ENCODE measurements around the gene SOWAHB.
"Not testable (repeated sequence)": the region's sequence is repeated elsewhere in the genome, so short reads cannot be mapped to it uniquely, and the experiment has no call there.

The SOWAHB gene

DNA sequence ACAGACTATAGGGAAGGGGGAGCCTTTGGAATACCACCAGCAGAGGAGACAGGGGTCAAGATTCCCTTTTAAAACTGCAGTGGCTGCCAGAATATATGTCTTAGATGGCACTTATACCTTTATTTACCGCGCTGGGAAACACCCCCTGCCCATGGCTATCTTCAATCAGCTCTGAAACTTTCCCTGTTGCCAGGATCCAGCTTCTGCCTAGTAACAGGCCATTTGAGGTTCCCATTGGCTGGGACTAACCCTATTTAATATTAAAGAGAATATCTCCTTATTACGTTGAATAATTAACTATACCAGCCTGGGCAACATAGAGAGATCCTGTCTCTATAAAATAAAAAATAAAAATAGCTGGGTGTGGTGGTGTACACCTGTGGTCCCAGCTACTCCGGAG is 23.8 kb downstream of the SOWAHB start:
- TF ChIP-seq EZH2 (IDR thresholded peaks at IDR 0.05; ENCODE audit: borderline replicate concordance, low read depth, low read length, severe bottlenecking) (no peak), CTCF (IDR thresholded peaks at IDR 0.05; ENCODE audit: borderline replicate concordance, extremely low read depth, low read length, poor library complexity, severe bottlenecking) (no peak)
- Histone ChIP-seq H3K27me3 (ENCODE audit: insufficient read depth, low read length, poor library complexity) (no peaks in the 10 kb centered on the region), H3K79me2 (ENCODE audit: insufficient read depth, low read length) (no peaks in the 10 kb centered on the region), H3K27ac (ENCODE audit: low read length) (no peak overlapping the region), H3K4me1 (ENCODE audit: insufficient read depth, low read length) (no peaks in the 10 kb centered on the region), H4K20me1 (ENCODE audit: insufficient read depth, low read length) (no peaks in the 10 kb centered on the region), H3K36me3 (ENCODE audit: insufficient read depth, low read length) (no peaks in the 10 kb centered on the region), H3K4me2 (ENCODE audit: insufficient read depth, low read length) (no peak overlapping the region), H3K9me3 (ENCODE audit: insufficient read depth, low read length, severe bottlenecking) (no peaks in the 10 kb centered on the region), H3K9ac (ENCODE audit: low read depth, low read length) (no peak overlapping the region), H3K4me3 (ENCODE audit: low read depth in 1 of 2, low read length in 2 of 2) (no peak overlapping the region), H2AFZ (ENCODE audit: low read depth, low read length) (no peak overlapping the region)
- no peak for DNase-seq
- ATAC-seq (ENCODE audit: insufficient read depth, low read depth): no peak

GRCh38 chr4:76873495-76873894 is 24.4 kb downstream of the SOWAHB start:
- no peaks in the 10 kb centered on the region for H3K27me3 ChIP-seq (ENCODE audit: insufficient read depth, low read length, poor library complexity)
- no peak overlapping the region for H2AFZ ChIP-seq (ENCODE audit: low read depth, low read length)
- no peak overlapping the region for H3K9ac ChIP-seq (ENCODE audit: low read depth, low read length)
- H3K79me2 ChIP-seq (ENCODE audit: insufficient read depth, low read length): no peaks in the 10 kb centered on the region
- DNase-seq (no peak), ATAC-seq (ENCODE audit: insufficient read depth, low read depth) (no peak)
- H3K27ac ChIP-seq (ENCODE audit: low read length): no peak overlapping the region
- no peaks in the 10 kb centered on the region for H3K4me1 ChIP-seq (ENCODE audit: insufficient read depth, low read length)
- no peaks in the 10 kb centered on the region for H3K9me3 ChIP-seq (ENCODE audit: insufficient read depth, low read length, severe bottlenecking)
- no peak for TF ChIP-seq CTCF (IDR thresholded peaks at IDR 0.05; ENCODE audit: borderline replicate concordance, extremely low read depth, low read length, poor library complexity, severe bottlenecking)
- TF ChIP-seq EZH2 (IDR thresholded peaks at IDR 0.05; ENCODE audit: borderline replicate concordance, low read depth, low read length, severe bottlenecking): no peak
- H3K4me2 ChIP-seq (ENCODE audit: insufficient read depth, low read length): no peak overlapping the region
- H4K20me1 ChIP-seq (ENCODE audit: insufficient read depth, low read length): no peaks in the 10 kb centered on the region
- H3K4me3 ChIP-seq (ENCODE audit: low read depth in 1 of 2, low read length in 2 of 2): no peak overlapping the region
- no peaks in the 10 kb centered on the region for H3K36me3 ChIP-seq (ENCODE audit: insufficient read depth, low read length)

DNA sequence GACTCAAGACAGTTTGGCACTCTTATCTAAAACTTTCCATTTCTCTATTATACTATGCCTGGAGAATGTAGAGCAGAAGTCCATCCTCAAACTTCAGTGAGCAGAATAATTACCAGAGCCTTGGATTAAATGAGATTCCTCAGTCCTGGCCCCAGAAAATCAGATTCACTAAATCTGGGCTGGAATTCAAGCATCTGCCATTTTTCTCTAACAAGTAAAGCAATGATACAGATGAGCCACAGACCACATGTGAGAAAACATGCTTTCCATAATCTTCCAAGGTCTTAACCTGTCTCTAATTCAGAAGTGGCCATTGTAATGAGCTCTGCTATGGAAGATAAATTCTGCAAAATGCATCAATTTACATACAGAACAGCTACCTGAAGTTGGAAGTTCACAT is 25.4 kb downstream of the SOWAHB start:
- DNase-seq: no peak
- H2AFZ ChIP-seq (ENCODE audit: low read depth, low read length): no peak overlapping the region
- H3K4me1 ChIP-seq (ENCODE audit: insufficient read depth, low read length): no peaks in the 10 kb centered on the region
- TF ChIP-seq EZH2 (IDR thresholded peaks at IDR 0.05; ENCODE audit: borderline replicate concordance, low read depth, low read length, severe bottlenecking) (no peak), CTCF (IDR thresholded peaks at IDR 0.05; ENCODE audit: borderline replicate concordance, extremely low read depth, low read length, poor library complexity, severe bottlenecking) (no peak)
- H3K79me2 ChIP-seq (ENCODE audit: insufficient read depth, low read length): no peaks in the 10 kb centered on the region
- no peak overlapping the region for H3K4me3 ChIP-seq (ENCODE audit: low read depth in 1 of 2, low read length in 2 of 2)
- H3K36me3 ChIP-seq (ENCODE audit: insufficient read depth, low read length): no peaks in the 10 kb centered on the region
- H3K4me2 ChIP-seq (ENCODE audit: insufficient read depth, low read length): no peak overlapping the region
- ATAC-seq (ENCODE audit: insufficient read depth, low read depth): no peak
- H3K9me3 ChIP-seq (ENCODE audit: insufficient read depth, low read length, severe bottlenecking): no peaks in the 10 kb centered on the region
- no peak overlapping the region for H3K27ac ChIP-seq (ENCODE audit: low read length)
- H3K9ac ChIP-seq (ENCODE audit: low read depth, low read length): no peak overlapping the region
- H3K27me3 ChIP-seq (ENCODE audit: insufficient read depth, low read length, poor library complexity): no peaks in the 10 kb centered on the region
- H4K20me1 ChIP-seq (ENCODE audit: insufficient read depth, low read length): no peaks in the 10 kb centered on the region

GRCh38 chr4:76868780-76869179 is 29.2 kb downstream of the SOWAHB start:
- not testable (repeated sequence) for H3K36me3 ChIP-seq (ENCODE audit: insufficient read depth, low read length); H3K27ac ChIP-seq (ENCODE audit: low read length); ATAC-seq (ENCODE audit: insufficient read depth, low read depth); H3K4me3 ChIP-seq (ENCODE audit: low read depth in 1 of 2, low read length in 2 of 2); H3K9me3 ChIP-seq (ENCODE audit: insufficient read depth, low read length, severe bottlenecking); H3K79me2 ChIP-seq (ENCODE audit: insufficient read depth, low read length); H3K9ac ChIP-seq (ENCODE audit: low read depth, low read length); H4K20me1 ChIP-seq (ENCODE audit: insufficient read depth, low read length); H2AFZ ChIP-seq (ENCODE audit: low read depth, low read length); H3K4me1 ChIP-seq (ENCODE audit: insufficient read depth, low read length); H3K27me3 ChIP-seq (ENCODE audit: insufficient read depth, low read length, poor library complexity); DNase-seq; H3K4me2 ChIP-seq (ENCODE audit: insufficient read depth, low read length)
